Amniotic stem cell (primary cell): ENCODE results near the gene ABCC3.

Source experiments
- DNase-seq: peaks from one replicate; lab custom pipeline; 2025; lab: John Stamatoyannopoulos, UW

Gene ABCC3

GRCh38 chr17:50684612-50685333 is 50.1 kb downstream of the ABCC3 start:
- DNase-seq: no peak

GRCh38 chr17:50685334-50685665 is 50.6 kb downstream of the ABCC3 start:
- DNase-seq: no peak

GRCh38 chr17:50685691-50686493 is 51.2 kb downstream of the ABCC3 start:
- no peak for DNase-seq

- DNase-seq: no peak
Measured at GRCh38 chr17:50686494-50687199, 52.0 kb downstream of the ABCC3 start.

- no peak for DNase-seq
Measured at GRCh38 chr17:50687200-50688066, 52.8 kb downstream of the ABCC3 start.

GRCh38 chr17:50688245-50688644 is 53.6 kb downstream of the ABCC3 start:
- DNase-seq: no peak

- DNase-seq: no peak
Measured at GRCh38 chr17:50689251-50689650, 54.6 kb downstream of the ABCC3 start.

GRCh38 chr17:50689956-50690886 is 55.5 kb downstream of the ABCC3 start:
- no peak for DNase-seq

- no peak for DNase-seq
Measured at GRCh38 chr17:50690887-50691549, 56.3 kb downstream of the ABCC3 start.

GRCh38 chr17:50691550-50692447 is 57.1 kb downstream of the ABCC3 start:
- no peak for DNase-seq

GRCh38 chr17:50692448-50693035 is 57.9 kb downstream of the ABCC3 start:
- no peak for DNase-seq

GRCh38 chr17:50693036-50693682 is 58.5 kb downstream of the ABCC3 start:
- DNase-seq: peak; percentile 22

- DNase-seq: no peak
Measured at GRCh38 chr17:50696365-50696879, 61.7 kb downstream of the ABCC3 start.

GRCh38 chr17:50697062-50697461 is 62.4 kb downstream of the ABCC3 start:
- no peak for DNase-seq

- DNase-seq: no peak
Measured at GRCh38 chr17:50697663-50698272, 63.1 kb downstream of the ABCC3 start.

GRCh38 chr17:50699410-50699809 is 64.7 kb downstream of the ABCC3 start:
- no peak for DNase-seq

- no peak for DNase-seq
Measured at GRCh38 chr17:50703162-50703561, 68.5 kb downstream of the ABCC3 start.
